Measurements from ENCODE around the gene ACTR1A. TPM values are rescaled to one million over a fixed set of nuclear protein-coding genes. Genes with fewer than 3 reads are reported as not detected.

ACTR1A gene
- total RNA-seq, 1 experiment from 2014 or later: 93.6 TPM

DNA sequence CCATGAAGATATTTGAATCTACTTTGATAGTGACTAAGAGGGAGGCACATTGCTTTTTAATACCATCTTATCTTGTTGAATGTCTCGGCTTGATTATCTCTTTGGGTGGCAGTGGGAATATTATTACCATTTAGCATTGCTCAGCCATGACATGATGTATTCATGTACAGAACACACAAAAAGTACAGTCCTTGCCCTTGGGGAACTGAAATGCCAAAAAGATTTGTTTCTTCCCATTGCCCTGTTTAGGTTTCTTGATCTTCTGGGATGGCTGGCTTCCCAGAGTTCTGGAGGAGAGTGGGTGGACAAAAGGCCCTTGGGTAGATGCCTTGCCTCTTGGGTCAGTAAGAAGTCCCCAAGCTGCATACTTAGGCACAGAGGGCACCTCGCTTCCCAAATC lies 25.0 kb upstream of the ACTR1A start:
- DNase-seq (ENCODE audit: low spot score) (no peak), ATAC-seq (no peak)
- Mint-ChIP-seq H3K36me3 (peaks cover 3% of the 10 kb centered on the region; the same call in 1 of the 2 replicates), H3K27ac (no peak overlapping the region), H3K4me1 (no peaks in the 10 kb centered on the region), H3K9me3 (peaks cover 3% of the 10 kb centered on the region; the same call in 1 of the 2 replicates), H3K27me3 (ENCODE audit: low read depth) (no peaks in the 10 kb centered on the region), H3K4me3 (no peak overlapping the region)
- ChIA-PET CTCF (no interaction called here), POLR2A (no interaction called here)
- TF ChIP-seq, protein P1, sequence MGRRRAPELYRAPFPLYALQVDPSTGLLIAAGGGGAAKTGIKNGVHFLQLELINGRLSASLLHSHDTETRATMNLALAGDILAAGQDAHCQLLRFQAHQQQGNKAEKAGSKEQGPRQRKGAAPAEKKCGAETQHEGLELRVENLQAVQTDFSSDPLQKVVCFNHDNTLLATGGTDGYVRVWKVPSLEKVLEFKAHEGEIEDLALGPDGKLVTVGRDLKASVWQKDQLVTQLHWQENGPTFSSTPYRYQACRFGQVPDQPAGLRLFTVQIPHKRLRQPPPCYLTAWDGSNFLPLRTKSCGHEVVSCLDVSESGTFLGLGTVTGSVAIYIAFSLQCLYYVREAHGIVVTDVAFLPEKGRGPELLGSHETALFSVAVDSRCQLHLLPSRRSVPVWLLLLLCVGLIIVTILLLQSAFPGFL (CRISPR knock-in tag; IDR thresholded peaks at IDR 0.05; ENCODE audit: borderline replicate concordance): no peak
- no peak for TF ChIP-seq IRF2 (CRISPR knock-in tag; IDR thresholded peaks at IDR 0.05; ENCODE audit: borderline replicate concordance, low read depth)

- H3K4me1 Mint-ChIP-seq: no peaks in the 10 kb centered on the region
- H3K9me3 Mint-ChIP-seq: peaks cover 3% of the 10 kb centered on the region; the same call in 1 of the 2 replicates
- H3K4me3 Mint-ChIP-seq: no peak overlapping the region
- no peak overlapping the region for H3K27ac Mint-ChIP-seq
- no peak for TF ChIP-seq OVOL2 (CRISPR knock-in tag; IDR thresholded peaks at IDR 0.05; ENCODE audit: borderline replicate concordance)
- TF ChIP-seq NR3C1 (CRISPR knock-in tag; conservative IDR thresholded peaks at IDR 0.05; ENCODE audit: low read depth): no peak
- TF ChIP-seq, protein P2, sequence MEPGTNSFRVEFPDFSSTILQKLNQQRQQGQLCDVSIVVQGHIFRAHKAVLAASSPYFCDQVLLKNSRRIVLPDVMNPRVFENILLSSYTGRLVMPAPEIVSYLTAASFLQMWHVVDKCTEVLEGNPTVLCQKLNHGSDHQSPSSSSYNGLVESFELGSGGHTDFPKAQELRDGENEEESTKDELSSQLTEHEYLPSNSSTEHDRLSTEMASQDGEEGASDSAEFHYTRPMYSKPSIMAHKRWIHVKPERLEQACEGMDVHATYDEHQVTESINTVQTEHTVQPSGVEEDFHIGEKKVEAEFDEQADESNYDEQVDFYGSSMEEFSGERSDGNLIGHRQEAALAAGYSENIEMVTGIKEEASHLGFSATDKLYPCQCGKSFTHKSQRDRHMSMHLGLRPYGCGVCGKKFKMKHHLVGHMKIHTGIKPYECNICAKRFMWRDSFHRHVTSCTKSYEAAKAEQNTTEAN (CRISPR knock-in tag; IDR thresholded peaks at IDR 0.05): no peak
- no peak for ATAC-seq
- CTCF ChIA-PET: interaction anchor here (0.6 to 0.9 kb wide), 4 partner anchors 20 to 55 kb away, joined by 3 to 4 read pairs (median 4); partner anchors contain the start of genes ACTR1A and SUFU
- POLR2A ChIA-PET: interaction anchor here (0.5 kb wide), 1 partner anchor 12 kb away, joined by 6 read pairs; no protein-coding TSS in a partner anchor
- H3K27me3 Mint-ChIP-seq (ENCODE audit: low read depth): no peaks in the 10 kb centered on the region
- DNase-seq (ENCODE audit: low spot score): no peak
- peaks cover 3% of the 10 kb centered on the region; the same call in 1 of the 2 replicates for H3K36me3 Mint-ChIP-seq
Observed at GRCh38 chr10:102524746-102525145, 22.2 kb upstream of the ACTR1A start.

DNA sequence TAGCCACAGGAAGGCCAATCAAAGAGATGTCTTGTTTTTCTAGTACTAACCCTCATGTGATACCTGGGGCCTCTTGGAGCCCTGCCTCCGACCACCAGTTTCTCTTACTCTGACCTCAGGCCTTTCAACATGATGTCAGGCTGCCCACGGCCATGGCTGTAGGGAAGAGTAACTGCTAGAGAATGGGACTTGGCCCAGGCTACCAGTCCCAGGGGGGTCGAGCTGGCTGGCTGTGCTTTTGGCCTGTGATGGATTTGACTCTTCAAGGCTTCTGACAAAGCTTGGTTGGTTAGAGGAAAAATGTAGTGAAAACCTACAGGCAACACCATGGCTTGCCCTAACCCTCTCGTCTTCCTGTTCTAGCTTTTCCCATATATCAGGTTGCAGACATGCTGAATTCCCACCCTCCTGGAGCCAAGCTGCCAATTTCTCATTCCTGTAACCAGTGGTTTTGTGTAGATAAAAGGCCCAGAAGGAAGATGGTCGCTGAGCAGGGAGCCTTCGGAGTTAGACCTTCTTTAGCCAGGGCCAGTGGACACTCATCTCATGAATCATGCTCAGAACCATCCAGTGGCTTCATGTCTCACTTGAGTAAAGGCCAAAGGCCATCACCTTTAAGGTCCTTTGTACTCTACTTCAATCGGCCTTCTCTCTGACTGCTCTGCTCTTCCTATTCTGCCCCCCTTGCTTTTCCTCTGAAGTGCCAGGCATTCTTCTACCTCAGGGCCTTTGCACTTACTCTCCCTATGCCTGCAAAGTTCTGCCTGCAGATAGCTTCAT lies 20.9 kb upstream of the ACTR1A start:
- H3K9me3 Mint-ChIP-seq: peaks cover 3% of the 10 kb centered on the region; the same call in 1 of the 2 replicates
- no peaks in the 10 kb centered on the region for H3K27me3 Mint-ChIP-seq (ENCODE audit: low read depth)
- POLR2A ChIA-PET: interaction anchor here (0.7 kb wide), 1 partner anchor 177 kb away, joined by 5 read pairs; no protein-coding TSS in a partner anchor
- H3K36me3 Mint-ChIP-seq: peaks cover 3% of the 10 kb centered on the region; the same call in 1 of the 2 replicates
- no peak overlapping the region for H3K4me3 Mint-ChIP-seq
- TF ChIP-seq, protein P3, sequence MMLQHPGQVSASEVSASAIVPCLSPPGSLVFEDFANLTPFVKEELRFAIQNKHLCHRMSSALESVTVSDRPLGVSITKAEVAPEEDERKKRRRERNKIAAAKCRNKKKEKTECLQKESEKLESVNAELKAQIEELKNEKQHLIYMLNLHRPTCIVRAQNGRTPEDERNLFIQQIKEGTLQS (CRISPR knock-in tag; conservative IDR thresholded peaks at IDR 0.05): no peak
- TF ChIP-seq, protein P4, sequence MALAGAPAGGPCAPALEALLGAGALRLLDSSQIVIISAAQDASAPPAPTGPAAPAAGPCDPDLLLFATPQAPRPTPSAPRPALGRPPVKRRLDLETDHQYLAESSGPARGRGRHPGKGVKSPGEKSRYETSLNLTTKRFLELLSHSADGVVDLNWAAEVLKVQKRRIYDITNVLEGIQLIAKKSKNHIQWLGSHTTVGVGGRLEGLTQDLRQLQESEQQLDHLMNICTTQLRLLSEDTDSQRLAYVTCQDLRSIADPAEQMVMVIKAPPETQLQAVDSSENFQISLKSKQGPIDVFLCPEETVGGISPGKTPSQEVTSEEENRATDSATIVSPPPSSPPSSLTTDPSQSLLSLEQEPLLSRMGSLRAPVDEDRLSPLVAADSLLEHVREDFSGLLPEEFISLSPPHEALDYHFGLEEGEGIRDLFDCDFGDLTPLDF (CRISPR knock-in tag; IDR thresholded peaks at IDR 0.05): no peak
- no peak for TF ChIP-seq GABPB1 (CRISPR knock-in tag; IDR thresholded peaks at IDR 0.05)
- no peak for TF ChIP-seq NR2C2 (CRISPR knock-in tag; IDR thresholded peaks at IDR 0.05)
- TF ChIP-seq TEAD4 (CRISPR knock-in tag; IDR thresholded peaks at IDR 0.05): no peak
- no peak for TF ChIP-seq FOXP4 (CRISPR knock-in tag; IDR thresholded peaks at IDR 0.05)
- TF ChIP-seq FOXK1 (CRISPR knock-in tag; IDR thresholded peaks at IDR 0.05): no peak
- no peak for TF ChIP-seq ZNF512 (CRISPR knock-in tag; IDR thresholded peaks at IDR 0.05; ENCODE audit: borderline replicate concordance)
- H3K27ac Mint-ChIP-seq: no peak overlapping the region
- no peak for DNase-seq (ENCODE audit: low spot score)
- ATAC-seq: no peak
- CTCF ChIA-PET: no interaction called here
- no peaks in the 10 kb centered on the region for H3K4me1 Mint-ChIP-seq
